Right lobe of liver (tissue), 6 donors: ENCODE results near the gene P2RY4. TPM values are rescaled to one million over a fixed set of nuclear protein-coding genes. Genes with fewer than 3 reads are reported as not detected.
A peak's percentile ranks its signal among the peaks of the same experiment; 100 is the strongest.

ENCODE experiments used
- ATAC-seq, 4 donors: fragments of 200-7000 bp; cut with Tn5 transposase; one replicate each; pipeline ENCODE4 v1.9.1; 2020; ENCODE audit warnings: mild to moderate bottlenecking in 4 of 4, moderate library complexity in 4 of 4
- DNase-seq, 3 donors: peaks; one replicate each; pipeline ENCODE4 v3.0.0-alpha.2; 2020
- H3K27ac ChIP-seq, 3 donors: fragments of 200-600 bp; one replicate each; pipeline ENCODE4 v1.8.0; 2022
- H3K27me3 ChIP-seq, 2 donors: fragments of 200-600 bp; one replicate each; pipeline ENCODE4 v1.8.0; 2022
- H3K36me3 ChIP-seq, 4 donors: fragments of 200-600 bp; sonication (generic) in 1 of 4; one replicate each; pipeline versions ENCODE4 v1.5.1 to v1.8.0; 2017 to 2022; ENCODE audit warnings: control low read depth in 1 of 4
- H3K4me1 ChIP-seq, 4 donors: fragments of 200-600 bp; sonication (generic) in 1 of 4; one replicate each; pipeline versions ENCODE4 v1.5.1 to v1.8.0; 2017 to 2022; ENCODE audit warnings: control low read depth in 1 of 4
- H3K4me3 ChIP-seq, 3 donors: fragments of 200-600 bp; one replicate each; pipeline ENCODE4 v1.8.0; 2022
- H3K9me3 ChIP-seq, 4 donors: fragments of 200-600 bp; sonication (generic) in 1 of 4; one replicate each; pipeline versions ENCODE4 v1.5.1 to v1.8.0; 2017 to 2022; ENCODE audit warnings: control low read depth in 1 of 4
- CTCF ChIP-seq, 4 donors: fragments of 200-600 bp in 3 of 4; fragments of 450-650 bp in 1 of 4; IDR thresholded peaks; one replicate each; pipeline versions ENCODE4 v1.5.1 to v1.8.0; 2016 to 2022; ENCODE audit warnings: antibody characterized with exemption in 4 of 4, mild to moderate bottlenecking in 2 of 4
- POLR2A ChIP-seq: fragments of 450-650 bp; IDR thresholded peaks from one replicate; pipeline ENCODE4 v1.6.1; 2017; ENCODE audit warnings: antibody characterized with exemption, mild to moderate bottlenecking
- WGBS: methylation state at CpG from one replicate; pipeline ENCODE4 v1.1.6; 2018; ENCODE audit warnings: low coverage, low lambda C conversion rate; ENCODE audit not compliant: insufficient coverage; ENCODE audit errors: missing lambda C conversion rate; 5-methylcytosine and 5-hydroxymethylcytosine counted together
- intact Hi-C, 2 donors: fragments of 100-400 bp; cut with DNase I; formaldehyde crosslinking; loops; one replicate each; pipeline versions ENCODE4 v1.11.2 to v1.14.1; 2022
- long read RNA-seq: library from polyadenylated mRNA; unstranded; transcript quantifications from one replicate; pipeline ENCODE4 v2.0.0, GENCODE V29; 2019
- total RNA-seq, 6 experiments: library from RNA; depleted of rRNA in 2 of 6; stranded (reverse); fragments of >200 nt in 2 of 6; fragmentation: NEBNext Ultra II Directional in 3 of 6; extraction: Animal tissue kit (Norgen Biotek cat#: 25700) in 3 of 6; gene quantifications; one replicate each; pipeline versions ENCODE4 v1.1.0 to v1.2.4, GENCODE V29; 2016 to 2023
- donor health status: DM: no; HTN: yes; CAD: no.
- donor health status: DM: no; HTN: no; CAD: no.
- donor health status: DM: no; HTN: no; CAD: no.
- donor health status: DM: no; HTN: yes; CAD: no.
- donor health status: DM: no; HTN: yes; CAD: no.

Gene P2RY4
- 1 to 10 TPM in 1 of 6 experiments, under 1 TPM in 5; 0.18 to 1.4 (median 0.26) TPM for total RNA-seq
- long read RNA-seq = 0 reads

GRCh38 chrX:70260104-70260503, at the start of gene P2RY4:
Gene P2RY4, minus strand, starts transcription at chrX:70260204. Its CDS starts 580 bp downstream, at chrX:70259624.
- Histone ChIP-seq H3K36me3 (no peaks in the 10 kb centered on the region), H3K4me1 (no peaks in the 10 kb centered on the region), H3K9me3 (no peaks in the 10 kb centered on the region), H3K27ac (no peak within 1 kb of the TSS), H3K4me3 (no peak within 1 kb of the TSS), H3K27me3 (no peaks in the 10 kb centered on the region)
- TF ChIP-seq CTCF (IDR thresholded peaks at IDR 0.05) = no peak
- no peak for TF ChIP-seq POLR2A
- 67% methylated on average over 4 of the region's 4 CpGs for WGBS
- DNase-seq (no peak), ATAC-seq (no peak)
- intact Hi-C loops = no loop called here

- 53% methylated on average over 3 of the region's 3 CpGs for WGBS
- H3K36me3 ChIP-seq = no peaks in the 10 kb centered on the region
- no peak overlapping the region for H3K4me3 ChIP-seq
- H3K4me1 ChIP-seq = no peaks in the 10 kb centered on the region
- intact Hi-C loops = no loop called here
- DNase-seq = no peak
- TF ChIP-seq POLR2A (no peak), CTCF (IDR thresholded peaks at IDR 0.05) (no peak)
- no peak for ATAC-seq
- H3K27ac ChIP-seq = no peak overlapping the region
- H3K9me3 ChIP-seq = no peaks in the 10 kb centered on the region
- H3K27me3 ChIP-seq = no peaks in the 10 kb centered on the region
Observed at GRCh38 chrX:70301716-70302115, 41.7 kb upstream of the P2RY4 start.

GRCh38 chrX:70293621-70294020, 33.6 kb upstream of the P2RY4 start:
- 61% methylated on average over 5 of the region's 5 CpGs for WGBS
- Histone ChIP-seq H3K4me1 (peaks cover 0 to 4% (median 0%) of the 10 kb centered on the region in 4 donors), H3K4me3 (no peak overlapping the region), H3K36me3 (no peaks in the 10 kb centered on the region), H3K27me3 (peaks cover 5 to 16% of the 10 kb centered on the region in 2 donors), H3K9me3 (no peaks in the 10 kb centered on the region), H3K27ac (no peak overlapping the region)
- ATAC-seq (no peak), DNase-seq (no peak)
- no peak for TF ChIP-seq POLR2A
- intact Hi-C loops = no loop called here

GRCh38 chrX:70292788-70293187, 32.8 kb upstream of the P2RY4 start:
- Histone ChIP-seq H3K36me3 (no peaks in the 10 kb centered on the region), H3K27ac (no peak overlapping the region), H3K4me3 (no peak overlapping the region), H3K27me3 (peaks cover 5 to 16% of the 10 kb centered on the region in 2 donors), H3K4me1 (peaks cover 0 to 4% (median 0%) of the 10 kb centered on the region in 4 donors), H3K9me3 (no peaks in the 10 kb centered on the region)
- no peak for DNase-seq
- TF ChIP-seq CTCF (IDR thresholded peaks at IDR 0.05) = no peak
- TF ChIP-seq POLR2A = no peak
- intact Hi-C loops = no loop called here
- ATAC-seq = no peak
- 0% methylated on average over 1 of the region's 1 CpG for WGBS

- DNase-seq (peak; percentile 85 to 87 (median 86)), ATAC-seq (peak; percentile 99 to 100 (median 100))
- Histone ChIP-seq H3K4me1 (peaks cover 0 to 4% (median 0%) of the 10 kb centered on the region in 4 donors), H3K36me3 (peaks cover 0 to 6% (median 0%) of the 10 kb centered on the region in 4 donors), H3K27ac (no peak within 1 kb of the TSS), H3K9me3 (no peaks in the 10 kb centered on the region), H3K4me3 (peak within 1 kb of the TSS; percentile 44 to 64 (median 56)), H3K27me3 (peaks cover 5 to 10% of the 10 kb centered on the region in 2 donors)
- no peak for TF ChIP-seq CTCF (IDR thresholded peaks at IDR 0.05)
- peak; percentile 32 for TF ChIP-seq POLR2A
- intact Hi-C loops = no loop called here
- 33% methylated on average over 28 of the region's 62 CpGs for WGBS
Observed at GRCh38 chrX:70289793-70290770, 30.1 kb upstream of the P2RY4 start, which contains the start of the genes KIF4A and PDZD11. Gene KIF4A, plus strand, starts transcription at chrX:70290104. Its CDS starts 355 bp downstream, at chrX:70290459. Gene PDZD11, minus strand, starts transcription at chrX:70289927. Its CDS starts 586 bp downstream, at chrX:70289341.
